HPDE6-E6E7 (cell line): Measurements from ENCODE around the gene KRT27.
"Not testable (repeated sequence)": the region's sequence is repeated elsewhere in the genome, so short reads cannot be mapped to it uniquely, and the experiment has no call there.

Experiments
- DNase-seq: peaks from one replicate; pipeline ENCODE4 v3.0.0; 2011; ENCODE audit warnings: missing footprints; ENCODE audit errors: extremely low spot score

Gene KRT27

DNA sequence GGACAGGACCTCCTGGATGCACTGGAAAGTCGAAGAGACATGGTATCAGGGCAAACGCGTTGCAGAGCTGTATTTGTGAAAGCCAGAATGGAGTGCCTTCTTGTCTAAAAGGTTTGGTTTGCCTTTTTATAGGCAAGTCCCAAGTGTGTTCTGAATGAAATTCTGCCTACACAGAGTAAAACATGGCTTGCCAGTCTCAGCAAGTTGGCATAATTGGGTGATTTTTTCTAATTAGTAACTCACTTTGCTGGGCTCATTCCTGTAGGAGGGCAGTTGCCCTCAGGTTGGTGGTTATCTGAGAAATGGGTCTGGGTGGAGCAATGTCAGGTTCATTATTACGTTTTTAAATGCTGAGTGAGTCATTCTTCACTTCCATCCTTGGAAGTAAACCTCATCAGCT lies 27.1 kb downstream of the KRT27 start, which contains the start of gene KRT25:
Gene KRT25, minus strand, starts transcription at position 101 of the 400 bp plus-strand sequence. Its CDS starts 60 bp downstream, at position 41.
- DNase-seq = no peak

DNA sequence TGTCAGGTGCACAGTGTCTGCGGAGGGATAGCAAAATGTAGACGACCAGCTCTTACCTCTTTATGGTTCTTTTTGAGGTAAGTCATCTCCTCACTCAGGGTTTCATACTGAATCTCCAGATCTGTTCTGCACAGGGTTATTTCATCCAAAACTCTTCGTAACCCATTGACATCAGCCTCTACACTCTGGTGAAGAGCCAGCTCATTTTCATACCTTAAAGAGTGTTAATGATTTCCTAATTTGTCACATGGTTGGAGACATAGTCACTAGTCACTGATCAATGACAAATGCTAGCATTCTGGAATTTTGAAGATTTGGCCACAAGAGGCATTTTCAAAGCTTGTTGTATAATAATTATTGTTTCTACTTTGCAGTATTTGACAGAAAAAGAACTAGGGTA lies 28.5 kb downstream of the KRT27 start:
- no peak for DNase-seq

DNA sequence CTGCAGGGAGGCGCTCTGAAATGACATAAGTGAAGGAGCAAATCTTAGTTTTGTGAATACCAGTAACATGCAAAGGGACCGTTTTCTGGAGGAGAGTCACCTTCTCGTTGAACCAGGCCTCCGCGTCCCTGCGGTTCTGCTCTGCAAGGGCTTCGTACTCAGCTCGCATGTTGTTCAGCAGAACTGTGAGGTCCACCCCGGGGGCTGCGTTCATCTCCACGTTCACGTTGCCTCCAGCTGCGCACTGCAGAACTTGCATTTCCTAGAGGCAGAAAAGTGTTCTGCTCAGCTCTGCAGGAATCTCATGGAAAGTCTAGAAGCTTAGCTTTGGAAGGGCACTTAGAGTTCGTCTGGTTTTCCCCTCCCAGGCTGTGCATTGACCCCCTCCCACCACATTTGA lies 31.3 kb downstream of the KRT27 start:
- DNase-seq = no peak

- DNase-seq = no peak
These were observed 32.0 kb downstream of the KRT27 start for GRCh38 chr17:40750391-40750790.

GRCh38 chr17:40748666-40749065 lies 33.7 kb downstream of the KRT27 start:
- not testable (repeated sequence) for DNase-seq

DNA sequence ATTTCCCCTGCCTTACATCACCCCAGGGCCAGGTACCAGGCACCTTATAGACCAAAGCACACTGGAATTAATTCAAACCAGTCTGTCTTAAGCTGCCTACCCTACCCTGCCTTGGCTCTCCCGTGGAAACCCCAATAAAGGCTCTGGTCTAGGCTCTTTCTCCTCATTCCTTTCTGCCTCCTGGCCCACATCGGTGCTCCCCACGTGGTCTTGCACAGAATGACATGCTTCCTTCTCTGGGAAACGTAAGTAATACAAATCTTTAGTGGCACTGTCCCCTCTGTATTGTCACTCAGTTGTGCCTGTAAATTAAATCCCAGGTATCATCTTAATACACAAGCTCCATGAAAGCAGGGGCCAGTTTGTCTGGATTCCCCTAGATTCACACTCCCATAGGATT lies 43.8 kb downstream of the KRT27 start:
- DNase-seq = no peak

DNA sequence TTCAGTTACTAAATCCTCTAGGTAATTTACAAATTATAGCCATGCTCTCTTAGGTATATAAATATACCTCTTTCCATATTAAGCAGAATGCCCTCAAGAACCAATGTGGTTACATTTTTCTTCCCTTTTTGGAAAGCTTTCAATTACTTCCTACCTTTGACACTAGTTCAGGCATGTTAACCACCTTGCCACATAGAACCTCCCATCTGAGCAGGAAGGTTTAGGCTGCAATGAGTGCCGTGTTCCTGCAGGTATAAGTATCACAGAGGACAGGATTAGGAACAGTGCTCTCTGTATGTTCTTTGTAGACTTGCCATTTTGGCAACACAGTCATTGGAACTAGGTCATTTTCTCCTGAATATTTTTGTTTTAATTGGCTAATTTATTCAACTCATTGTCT lies 47.3 kb downstream of the KRT27 start:
- peak; percentile 51 for DNase-seq

GRCh38 chr17:40734018-40734417 lies 48.3 kb downstream of the KRT27 start:
- DNase-seq = no peak

DNA sequence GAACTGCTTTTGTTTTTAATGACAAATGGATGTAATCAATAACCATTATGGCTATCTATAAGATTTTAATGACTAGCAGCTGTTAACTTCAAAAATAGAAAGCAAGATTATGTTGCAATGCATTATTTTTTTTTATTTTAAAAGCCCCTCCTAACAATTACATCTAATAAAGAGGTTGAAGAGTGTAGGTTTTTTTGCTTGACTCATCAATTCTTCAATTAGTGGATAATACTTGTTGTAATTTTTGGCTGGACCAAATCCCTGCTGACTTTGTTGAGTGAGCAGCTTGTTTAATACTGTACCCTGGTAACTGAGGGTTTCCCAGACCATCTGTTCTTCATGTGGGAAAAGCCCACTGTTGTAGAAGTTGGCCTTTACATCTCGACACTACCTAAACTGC lies 51.4 kb downstream of the KRT27 start:
- no peak for DNase-seq

- DNase-seq = no peak
These were observed 54.7 kb downstream of the KRT27 start for GRCh38 chr17:40727447-40728231.

DNA sequence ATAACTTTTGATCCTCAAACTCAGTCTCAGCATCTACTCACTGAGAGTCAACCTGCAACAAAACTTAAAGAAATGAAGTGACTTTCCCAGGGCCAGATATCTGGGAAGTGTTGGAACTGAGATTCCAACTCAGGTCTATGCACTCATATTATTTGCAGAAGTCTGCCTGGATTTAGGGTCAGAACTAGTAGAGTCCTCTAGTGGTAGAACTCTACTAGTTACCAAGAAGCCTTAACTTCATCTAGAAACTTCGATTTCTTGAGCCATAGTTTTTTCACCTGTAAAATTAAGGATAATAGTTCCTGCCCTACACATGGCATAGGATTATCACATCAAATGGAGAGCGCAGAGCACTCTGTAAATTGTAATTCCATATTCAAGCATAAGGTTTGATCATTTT lies 55.4 kb downstream of the KRT27 start:
- DNase-seq = no peak
